HepG2 (cell line): Measurements from ENCODE around the gene EXOSC6. TPM values are rescaled to one million over a fixed set of nuclear protein-coding genes. Genes with fewer than 3 reads are reported as not detected.
"Not testable (repeated sequence)": the region's sequence is repeated elsewhere in the genome, so short reads cannot be mapped to it uniquely, and the experiment has no call there.

ENCODE experiments used
- ATAC-seq: fragments of 200-7000 bp; cut with Tn5 transposase; 3 replicates; pipeline ENCODE4 v1.9.1; 2020; ENCODE audit warnings: mild to moderate bottlenecking, moderate library complexity
- BruUV-seq: library from RNA; stranded (reverse); fragments of 400-500 nt; replicated peaks from 2 replicates; lab custom pipeline; 2021; lab: Mats Ljungman, UMichigan
- CTCF ChIA-PET: fragments of 300-600 bp; formaldehyde crosslinking; extraction: SDS; loops from one replicate; lab custom pipeline; 2021; ENCODE audit warnings: low total read pairs, inconsistent platforms, low intra/inter-chr PET ratio; lab: Yijun Ruan, JAX
- POLR2A ChIA-PET: fragments of 350-600 bp; sonication (Branson Sonifier 250); formaldehyde crosslinking; loops from one replicate; lab custom pipeline; 2020; ENCODE audit warnings: antibody characterized with exemption, inconsistent platforms; lab: Yijun Ruan, JAX
- DNase-seq: peaks from one replicate; pipeline ENCODE4 v3.0.0-alpha.2; 2015; ENCODE audit warnings: low spot score
- FAIRE-seq: peaks from 3 replicates; lab custom pipeline; 2011; peaks lifted over from hg19 to GRCh38; lab: Jason Lieb, UNC
- H2AFZ ChIP-seq: one replicate; pipeline ENCODE4 v1.6.1; 2011; ENCODE audit warnings: low read length, inconsistent platforms
- H3K27ac ChIP-seq: fragments of 300-600 bp; 3 replicates; pipeline ENCODE4 v1.8.0; 2011; ENCODE audit warnings: mixed run types, mild to moderate bottlenecking, mixed read lengths, low read length, inconsistent platforms; ENCODE audit not compliant: insufficient read depth; ENCODE audit errors: extremely low read length
- H3K27me3 ChIP-seq, 2 experiments: fragments of 200-600 bp in 1 of 2; 2 replicates in 1 of 2; 3 replicates in 1 of 2; pipeline versions ENCODE4 v1.6.0 to v1.8.0; 2011; ENCODE audit warnings: low read length in 2 of 2, mild to moderate bottlenecking in 2 of 2, moderate library complexity in 2 of 2, inconsistent platforms in 1 of 2; ENCODE audit not compliant: insufficient read depth in 2 of 2, control insufficient read depth in 1 of 2
- H3K36me3 ChIP-seq, 2 experiments: fragments of 200-600 bp in 1 of 2; replicated peaks in 1 of 2; 2 replicates in 1 of 2; 3 replicates in 1 of 2; pipeline versions ENCODE4 v1.5.1 to v1.8.0; 2011; ENCODE audit warnings: low read length in 2 of 2, inconsistent platforms in 1 of 2; ENCODE audit not compliant: insufficient read depth in 2 of 2, control insufficient read depth in 1 of 2
- H3K4me1 ChIP-seq: 2 replicates; pipeline ENCODE4 v1.5.1; 2012; ENCODE audit warnings: low read length, inconsistent platforms; ENCODE audit not compliant: insufficient read depth
- H3K4me2 ChIP-seq: 2 replicates; pipeline ENCODE4 v1.6.0; 2011; ENCODE audit warnings: low read depth, low read length, inconsistent platforms
- H3K4me3 ChIP-seq, 3 experiments: fragments of 200-600 bp in 1 of 3; sonication (generic), shearing (Covaris generic) in 1 of 3; replicated peaks in 1 of 3; 2 replicates each; pipeline ENCODE4 v1.5.1; 2011 to 2016; ENCODE audit warnings: low read length in 3 of 3, inconsistent platforms in 2 of 3, low read depth in 2 of 3, mild to moderate bottlenecking in 2 of 3, control low read depth in 1 of 3, mixed read lengths in 1 of 3; ENCODE audit not compliant: insufficient read depth in 1 of 3
- H3K79me2 ChIP-seq: one replicate; pipeline ENCODE4 v1.6.1; 2011; ENCODE audit warnings: low read length, inconsistent platforms; ENCODE audit not compliant: insufficient read depth
- H3K9ac ChIP-seq: 2 replicates; pipeline ENCODE4 v1.6.0; 2011; ENCODE audit warnings: mild to moderate bottlenecking, low read depth, low read length, inconsistent platforms; ENCODE audit not compliant: insufficient read depth
- H3K9me3 ChIP-seq: 2 replicates; pipeline ENCODE4 v1.5.1; 2012; ENCODE audit warnings: mild to moderate bottlenecking, low read length
- H4K20me1 ChIP-seq: 2 replicates; pipeline ENCODE4 v1.6.0; 2011; ENCODE audit warnings: inconsistent platforms, mild to moderate bottlenecking, low read length, moderate library complexity; ENCODE audit not compliant: insufficient read depth
- ARID5B ChIP-seq: IDR thresholded peaks from 2 replicates; pipeline ENCODE4 v1.4.0; 2020; ENCODE audit warnings: mild to moderate bottlenecking, missing genetic modification reagents
- CEBPG ChIP-seq: IDR thresholded peaks from 2 replicates; pipeline ENCODE4 v1.6.1; 2016
- ELF3 ChIP-seq: IDR thresholded peaks from 2 replicates; pipeline ENCODE4 v1.6.1; 2016; ENCODE audit warnings: missing genetic modification reagents, missing compliant biosample characterization
- FOSL2 ChIP-seq: sonication (generic); formaldehyde crosslinking; IDR thresholded peaks from 2 replicates; pipeline ENCODE4 v1.4.0; 2020; ENCODE audit warnings: missing genetic modification reagents
- GATAD2A ChIP-seq: IDR thresholded peaks from 2 replicates; pipeline ENCODE4 v1.6.1; 2016
- SALL1 ChIP-seq: sonication (generic); formaldehyde crosslinking; IDR thresholded peaks from 2 replicates; pipeline ENCODE4 v1.8.0; 2022; ENCODE audit warnings: mild to moderate bottlenecking, missing genetic modification reagents
- SOX13 ChIP-seq, 3 experiments: fragments of 450-650 bp in 1 of 3; sonication (generic) in 1 of 3; formaldehyde crosslinking in 1 of 3; IDR thresholded peaks in 2 of 3; conservative IDR thresholded peaks in 1 of 3; 2 replicates each; pipeline versions ENCODE4 v1.5.0 to v1.6.1; 2016 to 2020; ENCODE audit warnings: antibody characterized with exemption in 1 of 3, mild to moderate bottlenecking in 1 of 3, missing compliant biosample characterization in 1 of 3, missing genetic modification reagents in 1 of 3, moderate library complexity in 1 of 3
- WGBS: methylation state at CpG from one replicate; pipeline ENCODE4 v1.1.6; 2017; ENCODE audit warnings: low lambda C conversion rate; 5-methylcytosine and 5-hydroxymethylcytosine counted together
- in situ Hi-C: cut with HindIII; loops from 2 replicates; pipeline ENCODE4 v1.10.0; 2017; ENCODE audit warnings: low pct_unique_long_range_greater_than_20kb; ENCODE audit not compliant: extremely low pct_ligation_motif_present
- intact Hi-C: fragments of 100-400 bp; cut with micrococcal nuclease; formaldehyde crosslinking; loops from one replicate; pipeline ENCODE4 v1.10.0; 2022; ENCODE audit not compliant: unreplicated experiment
- polyA plus RNA-seq, 8 experiments: library from polyadenylated mRNA; depleted of rRNA in 3 of 8; stranded (reverse) in 7 of 8; unstranded in 1 of 8; fragments of >200 nt; fragmentation: Illumina TruSeq in 4 of 8; extraction: Trizol in 4 of 8; gene quantifications; 2 replicates each; pipeline versions ENCODE4 v1.2.1 to v1.2.3, GENCODE V29; 2011 to 2016; ENCODE audit warnings: low read depth in 4 of 8, missing spikeins in 1 of 8, mixed read lengths in 1 of 8; ENCODE audit not compliant: insufficient read depth in 1 of 8
- total RNA-seq, 5 experiments: library from RNA; depleted of rRNA; stranded (reverse); fragments of >200 nt; fragmentation: Illumina TruSeq; extraction: Trizol; gene quantifications; 2 replicates each; pipeline ENCODE4 v1.2.3, GENCODE V29; 2016; ENCODE audit warnings: low read depth in 1 of 5
- TF ChIP-seq, protein P1 (sequence below): sonication (generic); formaldehyde crosslinking; IDR thresholded peaks from 2 replicates; pipeline ENCODE4 v1.5.1; 2020; ENCODE audit warnings: mild to moderate bottlenecking, missing genetic modification reagents, moderate library complexity

Gene EXOSC6
- total and polyA plus RNA-seq, 2 of the 13 experiments (the other 11 are each of a cell fraction or from before 2014, with no cell fraction given), result 13.1 to 39.9 TPM

- H4K20me1 ChIP-seq; H3K9me3 ChIP-seq; H3K27me3 ChIP-seq; FAIRE-seq; H3K9ac ChIP-seq; H3K36me3 ChIP-seq; intact Hi-C loops; in situ Hi-C loops; CTCF ChIA-PET; POLR2A ChIA-PET; H3K4me3 ChIP-seq; H3K79me2 ChIP-seq; BruUV-seq; TF ChIP-seq SOX13 (IDR thresholded peaks at IDR 0.05): not testable (repeated sequence)
- peak; percentile 36 for DNase-seq
- 7% methylated on average over 3 of the region's 3 CpGs for WGBS
- Histone ChIP-seq H3K4me2 (peak overlapping the region; percentile 49), H3K4me1 (peaks cover 20% of the 10 kb centered on the region)
- TF ChIP-seq, protein P1, sequence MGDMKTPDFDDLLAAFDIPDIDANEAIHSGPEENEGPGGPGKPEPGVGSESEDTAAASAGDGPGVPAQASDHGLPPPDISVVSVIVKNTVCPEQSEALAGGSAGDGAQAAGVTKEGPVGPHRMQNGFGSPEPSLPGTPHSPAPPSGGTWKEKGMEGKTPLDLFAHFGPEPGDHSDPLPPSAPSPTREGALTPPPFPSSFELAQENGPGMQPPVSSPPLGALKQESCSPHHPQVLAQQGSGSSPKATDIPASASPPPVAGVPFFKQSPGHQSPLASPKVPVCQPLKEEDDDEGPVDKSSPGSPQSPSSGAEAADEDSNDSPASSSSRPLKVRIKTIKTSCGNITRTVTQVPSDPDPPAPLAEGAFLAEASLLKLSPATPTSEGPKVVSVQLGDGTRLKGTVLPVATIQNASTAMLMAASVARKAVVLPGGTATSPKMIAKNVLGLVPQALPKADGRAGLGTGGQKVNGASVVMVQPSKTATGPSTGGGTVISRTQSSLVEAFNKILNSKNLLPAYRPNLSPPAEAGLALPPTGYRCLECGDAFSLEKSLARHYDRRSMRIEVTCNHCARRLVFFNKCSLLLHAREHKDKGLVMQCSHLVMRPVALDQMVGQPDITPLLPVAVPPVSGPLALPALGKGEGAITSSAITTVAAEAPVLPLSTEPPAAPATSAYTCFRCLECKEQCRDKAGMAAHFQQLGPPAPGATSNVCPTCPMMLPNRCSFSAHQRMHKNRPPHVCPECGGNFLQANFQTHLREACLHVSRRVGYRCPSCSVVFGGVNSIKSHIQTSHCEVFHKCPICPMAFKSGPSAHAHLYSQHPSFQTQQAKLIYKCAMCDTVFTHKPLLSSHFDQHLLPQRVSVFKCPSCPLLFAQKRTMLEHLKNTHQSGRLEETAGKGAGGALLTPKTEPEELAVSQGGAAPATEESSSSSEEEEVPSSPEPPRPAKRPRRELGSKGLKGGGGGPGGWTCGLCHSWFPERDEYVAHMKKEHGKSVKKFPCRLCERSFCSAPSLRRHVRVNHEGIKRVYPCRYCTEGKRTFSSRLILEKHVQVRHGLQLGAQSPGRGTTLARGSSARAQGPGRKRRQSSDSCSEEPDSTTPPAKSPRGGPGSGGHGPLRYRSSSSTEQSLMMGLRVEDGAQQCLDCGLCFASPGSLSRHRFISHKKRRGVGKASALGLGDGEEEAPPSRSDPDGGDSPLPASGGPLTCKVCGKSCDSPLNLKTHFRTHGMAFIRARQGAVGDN, result peak; percentile 34; the same call in 1 of the 2 replicates
- TF ChIP-seq FOSL2 (CRISPR knock-in tag), result 0 out of 2 replicates have a peak, but pooled peaks have one; percentile 11
- TF ChIP-seq GATAD2A (CRISPR knock-in tag), result 0 out of 2 replicates have a peak, but pooled peaks have one; percentile 42
- TF ChIP-seq ARID5B (CRISPR knock-in tag), result peak; percentile 49
- TF ChIP-seq CEBPG (CRISPR knock-in tag), result 0 out of 2 replicates have a peak, but pooled peaks have one; percentile 0
- 0 out of 2 replicates have a peak, but pooled peaks have one; percentile 25 for TF ChIP-seq ELF3 (CRISPR knock-in tag)
- peak in 1 of 2 experiments; percentile 45; a peak in 1 of 4 replicates for TF ChIP-seq SOX13 (CRISPR knock-in tag; conservative IDR thresholded peaks at IDR 0.05 in 1 of 2, IDR thresholded peaks at IDR 0.05 in 1 of 2)
- peak; percentile 32; the same call in 1 of the 2 replicates for TF ChIP-seq SALL1 (CRISPR knock-in tag)
- TF ChIP-seq, all 625 proteins: peak for 8; not testable (repeated sequence) for 617
- peak overlapping the region; percentile 32 for H2AFZ ChIP-seq
- peak; percentile 34 for ATAC-seq
- H3K27ac ChIP-seq, result not testable (repeated sequence)
Measured at GRCh38 chr16:70198666-70199065, 53.1 kb downstream of the EXOSC6 start.
